ENCODE results near the gene ITCH.

- TF ChIP-seq CTCF (IDR thresholded peaks at IDR 0.05; ENCODE audit: low read depth, low read length) (no peak), EZH2phosphoT487 (IDR thresholded peaks at IDR 0.05; ENCODE audit: low read depth) (no peak)
These were observed 149.9 kb downstream of the ITCH start for GRCh38 chr20:34512955-34513419.
